ENCODE data around the gene HIGD1A. TPM values are rescaled to one million over a fixed set of nuclear protein-coding genes. Genes with fewer than 3 reads are reported as not detected.
A peak's percentile ranks its signal among the peaks of the same experiment; 100 is the strongest.

The HIGD1A gene
- total and polyA plus RNA-seq, 10 of the 15 experiments (the other 5 are each of a cell fraction or from before 2014, with no cell fraction given), result 73.9 to 487 (median 175) TPM

DNA sequence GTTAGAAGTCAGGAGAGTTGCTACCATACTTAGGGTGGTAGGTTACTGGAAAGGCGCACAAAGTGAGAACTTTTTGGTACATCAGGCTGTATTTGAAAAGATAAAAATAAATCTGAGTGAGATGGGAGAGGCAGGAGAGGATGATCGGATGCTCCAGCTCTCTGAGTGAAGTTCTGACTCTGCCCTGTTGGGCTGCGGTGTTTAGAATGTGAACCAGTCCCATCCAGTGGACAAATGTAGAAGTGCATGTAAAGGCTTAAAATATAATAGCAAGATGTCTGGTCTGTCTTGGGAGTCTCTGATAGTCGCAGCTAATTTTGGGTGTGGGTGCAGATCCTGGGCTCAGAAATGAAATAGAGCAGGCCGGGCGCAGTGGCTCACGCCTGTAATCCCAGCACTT, 35.3 kb upstream of the HIGD1A start (continued):
- TF ChIP-seq RAD51 (IDR thresholded peaks at IDR 0.05) (no peak), CHD1 (IDR thresholded peaks at IDR 0.05; ENCODE audit: low read depth, low read length) (no peak), IKZF1 (conservative IDR thresholded peaks at IDR 0.05) (no peak), TCF3 (IDR thresholded peaks at IDR 0.05; ENCODE audit: borderline replicate concordance, insufficient read depth, low read depth, low read length) (no peak), CREM (IDR thresholded peaks at IDR 0.05; ENCODE audit: low read depth) (no peak), TCF12 (IDR thresholded peaks at IDR 0.05; ENCODE audit: low read depth, low read length) (no peak), RCOR1 (conservative IDR thresholded peaks at IDR 0.05; ENCODE audit: low read depth, low read length) (no peak), SMC3 (IDR thresholded peaks at IDR 0.05; ENCODE audit: borderline replicate concordance, low read length) (peak; percentile 70; the same call in 1 of the 2 replicates), BACH1 (IDR thresholded peaks at IDR 0.05; ENCODE audit: borderline replicate concordance) (no peak)
- TF ChIP-seq, protein P1, sequence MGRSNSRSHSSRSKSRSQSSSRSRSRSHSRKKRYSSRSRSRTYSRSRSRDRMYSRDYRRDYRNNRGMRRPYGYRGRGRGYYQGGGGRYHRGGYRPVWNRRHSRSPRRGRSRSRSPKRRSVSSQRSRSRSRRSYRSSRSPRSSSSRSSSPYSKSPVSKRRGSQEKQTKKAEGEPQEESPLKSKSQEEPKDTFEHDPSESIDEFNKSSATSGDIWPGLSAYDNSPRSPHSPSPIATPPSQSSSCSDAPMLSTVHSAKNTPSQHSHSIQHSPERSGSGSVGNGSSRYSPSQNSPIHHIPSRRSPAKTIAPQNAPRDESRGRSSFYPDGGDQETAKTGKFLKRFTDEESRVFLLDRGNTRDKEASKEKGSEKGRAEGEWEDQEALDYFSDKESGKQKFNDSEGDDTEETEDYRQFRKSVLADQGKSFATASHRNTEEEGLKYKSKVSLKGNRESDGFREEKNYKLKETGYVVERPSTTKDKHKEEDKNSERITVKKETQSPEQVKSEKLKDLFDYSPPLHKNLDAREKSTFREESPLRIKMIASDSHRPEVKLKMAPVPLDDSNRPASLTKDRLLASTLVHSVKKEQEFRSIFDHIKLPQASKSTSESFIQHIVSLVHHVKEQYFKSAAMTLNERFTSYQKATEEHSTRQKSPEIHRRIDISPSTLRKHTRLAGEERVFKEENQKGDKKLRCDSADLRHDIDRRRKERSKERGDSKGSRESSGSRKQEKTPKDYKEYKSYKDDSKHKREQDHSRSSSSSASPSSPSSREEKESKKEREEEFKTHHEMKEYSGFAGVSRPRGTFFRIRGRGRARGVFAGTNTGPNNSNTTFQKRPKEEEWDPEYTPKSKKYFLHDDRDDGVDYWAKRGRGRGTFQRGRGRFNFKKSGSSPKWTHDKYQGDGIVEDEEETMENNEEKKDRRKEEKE (IDR thresholded peaks at IDR 0.05), result no peak
- TF ChIP-seq, protein P2, sequence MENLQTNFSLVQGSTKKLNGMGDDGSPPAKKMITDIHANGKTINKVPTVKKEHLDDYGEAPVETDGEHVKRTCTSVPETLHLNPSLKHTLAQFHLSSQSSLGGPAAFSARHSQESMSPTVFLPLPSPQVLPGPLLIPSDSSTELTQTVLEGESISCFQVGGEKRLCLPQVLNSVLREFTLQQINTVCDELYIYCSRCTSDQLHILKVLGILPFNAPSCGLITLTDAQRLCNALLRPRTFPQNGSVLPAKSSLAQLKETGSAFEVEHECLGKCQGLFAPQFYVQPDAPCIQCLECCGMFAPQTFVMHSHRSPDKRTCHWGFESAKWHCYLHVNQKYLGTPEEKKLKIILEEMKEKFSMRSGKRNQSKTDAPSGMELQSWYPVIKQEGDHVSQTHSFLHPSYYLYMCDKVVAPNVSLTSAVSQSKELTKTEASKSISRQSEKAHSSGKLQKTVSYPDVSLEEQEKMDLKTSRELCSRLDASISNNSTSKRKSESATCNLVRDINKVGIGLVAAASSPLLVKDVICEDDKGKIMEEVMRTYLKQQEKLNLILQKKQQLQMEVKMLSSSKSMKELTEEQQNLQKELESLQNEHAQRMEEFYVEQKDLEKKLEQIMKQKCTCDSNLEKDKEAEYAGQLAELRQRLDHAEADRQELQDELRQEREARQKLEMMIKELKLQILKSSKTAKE (IDR thresholded peaks at IDR 0.05; ENCODE audit: low read depth, poor library complexity, severe bottlenecking), result no peak

Data from GM12878 (cell line).